SIG-M5 (cell line): ENCODE data around the gene CTNNA2.

Experiments
- DNase-seq: peaks from one replicate; lab custom pipeline; 2025; lab: John Stamatoyannopoulos, UW

The CTNNA2 gene

DNA sequence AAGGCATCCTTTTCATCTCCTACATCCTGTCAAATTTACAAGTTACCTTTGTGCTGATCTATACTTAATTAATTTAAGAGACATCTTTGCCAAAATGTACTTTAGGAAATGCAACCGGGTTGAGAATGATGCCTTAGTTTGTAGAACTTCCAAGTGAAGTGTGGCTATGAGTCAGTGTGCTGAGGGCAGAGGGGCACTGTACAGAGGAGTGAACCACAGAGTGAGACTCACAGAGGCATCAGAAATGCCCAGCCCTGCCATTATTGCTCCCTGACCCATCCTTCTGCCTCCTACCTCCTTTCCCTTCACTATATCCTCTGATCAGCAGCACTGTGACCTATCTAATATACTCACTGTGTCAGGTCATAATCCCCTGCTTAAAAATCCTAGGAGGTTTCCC lies 471.6 kb downstream of the CTNNA2 start:
- DNase-seq: no peak

- no peak for DNase-seq
Observed at GRCh38 chr2:79985145-79985544, 472.3 kb downstream of the CTNNA2 start.

DNA sequence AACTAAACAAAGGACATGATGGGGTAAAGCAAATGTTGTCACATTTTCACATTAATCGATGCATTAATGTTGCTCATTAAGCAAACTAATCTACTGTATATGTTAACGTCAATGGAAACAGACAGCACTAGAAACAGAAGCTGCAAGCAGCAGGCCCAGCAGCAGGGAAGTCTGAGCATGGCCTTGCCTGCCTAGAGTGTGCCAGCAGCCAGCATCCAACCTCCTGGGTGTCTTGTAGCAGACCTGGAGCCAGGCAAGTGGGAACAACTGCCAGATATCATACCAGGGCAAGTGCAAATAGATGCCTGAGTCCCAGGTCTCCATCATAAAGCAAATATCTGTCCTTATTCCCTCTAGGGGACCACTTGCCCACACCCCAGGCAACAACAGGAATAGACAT lies 472.7 kb downstream of the CTNNA2 start:
- no peak for DNase-seq

DNA sequence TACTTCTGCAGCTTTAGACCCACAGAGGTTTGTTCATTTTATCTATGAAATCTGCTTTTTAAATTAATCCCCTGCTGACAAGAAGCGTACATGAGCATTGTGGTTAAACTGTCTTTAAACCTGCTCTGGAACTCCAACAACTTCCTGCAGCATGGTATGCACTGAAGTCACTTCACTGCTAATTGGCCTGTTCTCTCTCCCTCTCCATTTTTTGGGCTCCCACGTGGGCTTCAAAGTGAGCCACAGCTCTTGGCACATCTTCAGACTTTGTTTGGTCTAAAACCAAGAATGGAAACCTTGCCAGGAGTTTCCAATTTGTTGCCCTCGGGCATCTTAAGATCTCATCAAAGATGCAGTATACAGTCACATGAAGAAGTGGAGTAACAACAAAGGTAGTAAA lies 480.3 kb downstream of the CTNNA2 start:
- DNase-seq: no peak

- no peak for DNase-seq
Observed at GRCh38 chr2:79994161-79994560, 481.3 kb downstream of the CTNNA2 start.

DNA sequence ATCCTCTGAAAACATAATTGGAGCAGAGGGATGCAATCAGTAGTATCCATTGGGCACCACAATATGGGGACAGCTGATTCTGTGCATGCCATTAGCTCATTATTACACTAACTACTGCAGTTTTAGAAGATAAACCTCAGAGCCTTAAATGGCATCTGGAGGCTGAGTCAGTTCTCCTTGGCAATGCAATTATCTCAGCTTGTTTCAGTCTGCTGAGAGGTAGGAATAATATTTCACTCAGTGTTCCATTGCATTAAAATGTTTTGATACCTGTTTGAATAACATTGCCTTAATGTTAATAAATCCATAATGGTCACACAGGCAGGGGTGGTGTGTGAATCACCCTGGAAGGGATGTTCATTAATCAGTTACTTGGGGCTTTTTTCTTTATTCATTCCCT lies 482.1 kb downstream of the CTNNA2 start:
- DNase-seq: no peak

DNA sequence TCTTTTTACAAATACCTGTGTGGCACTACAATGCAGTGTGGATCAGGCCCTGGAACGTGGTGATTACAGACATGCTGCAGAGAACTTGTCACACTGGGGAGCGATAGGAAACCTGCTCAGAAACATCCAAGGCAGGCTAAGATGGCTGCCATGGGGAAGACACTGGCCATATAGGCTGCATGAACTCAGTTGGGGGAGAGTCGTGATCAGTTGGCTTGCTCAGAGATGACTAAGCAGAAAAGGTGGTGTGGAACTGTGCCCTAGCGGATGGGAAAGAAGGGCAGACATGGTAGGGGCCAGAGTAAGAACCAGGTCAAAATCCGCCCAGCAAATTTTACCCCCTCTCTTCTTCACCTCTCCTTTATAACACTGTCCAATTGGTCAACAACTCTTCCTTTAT lies 483.9 kb downstream of the CTNNA2 start:
- DNase-seq: no peak

DNA sequence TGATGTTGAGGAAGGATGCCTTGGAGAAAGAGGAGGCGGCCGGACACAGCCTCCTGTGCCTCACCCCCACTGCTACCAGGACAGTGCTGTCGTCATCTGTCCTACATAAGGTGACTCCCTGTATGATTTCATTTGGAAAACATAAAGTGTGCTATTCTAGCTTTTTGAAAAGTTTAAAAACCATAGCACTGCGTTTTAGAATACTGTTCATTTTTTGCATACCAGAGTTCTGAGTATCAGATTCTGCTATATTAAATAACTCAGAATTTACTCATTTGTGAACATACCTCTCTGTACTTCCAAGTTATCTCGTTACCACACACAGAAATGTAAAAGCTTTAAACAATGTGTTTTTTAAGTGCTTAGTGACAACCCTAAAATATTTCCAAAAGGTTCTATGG lies 488.9 kb downstream of the CTNNA2 start:
- no peak for DNase-seq

DNA sequence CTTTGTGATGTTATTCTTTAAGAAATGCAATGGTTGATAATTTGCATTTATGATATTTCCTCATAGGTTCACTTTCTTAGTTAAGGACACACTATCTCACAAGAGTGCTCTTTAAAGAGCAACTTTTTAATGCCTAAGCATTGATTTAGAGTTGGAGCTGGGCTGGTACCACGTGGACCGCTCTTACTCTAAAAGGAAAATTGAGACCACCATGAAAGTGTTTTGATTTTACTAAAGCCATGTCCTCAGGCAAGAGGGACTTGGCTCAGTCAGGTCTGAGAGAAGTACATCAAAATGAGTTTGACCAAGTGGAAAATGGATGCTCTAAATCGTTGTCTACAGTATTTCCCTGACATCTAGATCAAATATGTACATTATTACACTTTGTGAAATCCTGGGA lies 489.3 kb downstream of the CTNNA2 start:
- DNase-seq: no peak

DNA sequence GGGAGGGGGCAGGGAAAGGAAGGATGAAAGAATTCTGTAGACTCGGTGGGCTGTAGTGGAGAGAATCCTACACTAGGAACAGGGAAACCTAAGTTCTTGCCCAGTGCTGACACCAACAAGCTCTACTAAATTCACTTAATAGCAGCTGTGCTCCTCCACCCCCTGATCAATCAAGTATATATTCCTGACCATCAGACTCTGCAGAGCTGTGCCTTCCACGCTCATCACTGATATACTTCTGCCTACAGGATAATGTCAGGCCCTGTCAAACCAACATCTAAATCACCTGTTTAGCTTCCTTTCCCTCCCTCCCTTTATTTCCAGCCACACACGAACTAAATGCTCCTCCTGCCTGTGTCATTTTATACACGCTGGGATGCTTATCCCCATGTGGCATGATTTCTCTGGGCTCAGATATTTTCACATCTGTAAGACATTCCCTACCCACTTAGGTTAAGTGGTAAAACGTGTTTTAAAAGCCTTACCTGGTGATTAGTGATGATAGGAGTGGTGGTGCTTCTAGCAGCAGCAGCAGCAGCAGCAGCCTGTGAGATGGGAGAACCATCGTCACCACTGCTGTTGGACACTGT lies 489.8 kb downstream of the CTNNA2 start:
- no peak for DNase-seq

GRCh38 chr2:80007777-80008503 lies 495.1 kb downstream of the CTNNA2 start:
- no peak for DNase-seq

- DNase-seq: no peak
Observed at GRCh38 chr2:80008596-80008995, 495.7 kb downstream of the CTNNA2 start.

- DNase-seq: no peak
Observed at GRCh38 chr2:80009211-80009610, 496.4 kb downstream of the CTNNA2 start.

GRCh38 chr2:80012061-80012460 lies 499.2 kb downstream of the CTNNA2 start:
- no peak for DNase-seq

DNA sequence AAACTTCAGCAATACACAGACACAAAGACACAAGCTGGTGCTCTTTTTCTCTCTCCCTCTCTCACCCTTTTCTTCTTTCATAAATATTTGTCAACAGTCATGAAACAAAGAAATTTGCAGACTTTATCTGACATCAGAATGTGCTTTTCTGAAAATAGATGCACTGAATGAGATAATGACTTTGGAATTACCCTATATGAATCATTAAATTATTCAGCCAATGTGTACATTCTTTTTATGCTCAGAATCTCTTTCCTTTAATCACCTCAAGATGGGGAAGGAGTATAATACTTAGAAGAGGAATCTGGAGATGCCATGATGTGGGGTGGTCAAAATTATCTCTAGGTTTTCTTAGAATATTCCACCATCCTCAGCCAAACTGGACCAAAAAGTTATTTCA lies 501.8 kb downstream of the CTNNA2 start:
- no peak for DNase-seq

DNA sequence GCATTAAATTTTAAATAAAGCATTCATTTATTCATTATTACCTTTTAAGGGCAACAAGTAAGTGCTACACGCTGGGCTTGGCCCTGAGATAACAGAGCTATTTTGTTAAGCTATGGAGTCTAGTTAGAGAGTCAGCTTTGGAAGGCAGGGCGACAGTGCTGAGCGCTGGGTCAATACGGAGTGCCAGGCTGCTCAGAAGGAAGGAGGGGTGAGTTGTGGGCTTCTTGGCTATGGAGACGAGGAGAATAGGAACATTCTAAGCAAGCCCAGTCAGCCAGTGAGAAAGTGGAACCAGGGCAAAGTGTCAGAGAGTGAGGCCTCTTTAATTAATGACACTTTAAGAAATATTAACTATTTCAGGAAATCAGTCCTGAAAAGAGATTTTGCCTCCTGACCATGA lies 503.3 kb downstream of the CTNNA2 start:
- DNase-seq: no peak

- no peak for DNase-seq
Observed at GRCh38 chr2:80019571-80020460, 507.0 kb downstream of the CTNNA2 start.

DNA sequence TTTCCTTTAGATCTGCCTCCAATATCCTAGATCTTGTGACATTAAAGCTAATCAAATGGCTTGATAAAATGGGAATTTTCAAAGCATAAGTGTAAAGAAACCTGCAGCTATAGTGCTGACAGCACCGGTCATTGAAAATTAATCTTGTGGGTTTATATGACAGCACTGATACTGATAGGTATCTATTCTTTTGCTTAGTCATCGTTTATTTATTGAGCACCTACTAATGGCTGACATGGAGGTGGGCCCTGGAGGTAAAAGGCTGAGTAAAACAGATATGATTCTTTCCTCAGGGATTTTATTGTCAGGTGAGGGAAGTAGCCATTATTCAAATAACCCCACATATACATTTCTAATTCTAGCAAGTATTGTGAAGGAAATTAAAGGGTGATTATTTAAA lies 509.2 kb downstream of the CTNNA2 start:
- no peak for DNase-seq

DNA sequence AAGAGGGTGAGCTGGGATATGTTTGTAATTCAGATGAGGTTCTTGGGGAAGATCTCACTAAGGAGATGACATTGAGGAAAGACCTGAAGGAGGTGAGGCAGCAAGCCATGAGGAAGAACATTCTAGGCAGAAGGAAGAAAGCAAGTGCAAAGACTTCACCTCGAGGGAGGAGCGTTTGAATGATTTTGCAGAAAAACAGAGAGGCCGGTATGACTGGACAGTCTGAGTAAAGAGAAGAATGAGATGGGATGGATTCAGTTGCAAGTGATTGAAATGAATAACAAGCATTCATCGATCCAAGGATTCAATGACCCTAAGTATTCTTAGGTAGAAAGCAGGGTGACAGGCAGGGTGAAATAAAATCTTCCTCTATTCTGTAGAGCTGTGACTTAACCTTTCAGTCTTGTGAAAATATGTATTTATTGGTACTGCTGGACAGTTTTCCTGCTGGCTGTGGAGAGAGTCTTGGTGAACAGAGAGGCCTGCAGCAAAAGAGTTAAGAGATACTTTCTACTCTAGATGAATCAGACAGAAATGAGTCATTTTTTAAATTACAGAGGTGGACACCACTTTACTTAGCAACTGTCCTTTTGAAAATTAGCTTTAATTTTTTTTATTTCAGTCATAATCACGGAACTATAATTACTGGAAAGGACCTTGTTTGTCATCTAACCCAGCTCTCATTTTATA lies 513.3 kb downstream of the CTNNA2 start:
- DNase-seq: no peak

- DNase-seq: no peak
Observed at GRCh38 chr2:80028051-80028450, 515.2 kb downstream of the CTNNA2 start.

- no peak for DNase-seq
Observed at GRCh38 chr2:80028584-80028983, 515.7 kb downstream of the CTNNA2 start.

DNA sequence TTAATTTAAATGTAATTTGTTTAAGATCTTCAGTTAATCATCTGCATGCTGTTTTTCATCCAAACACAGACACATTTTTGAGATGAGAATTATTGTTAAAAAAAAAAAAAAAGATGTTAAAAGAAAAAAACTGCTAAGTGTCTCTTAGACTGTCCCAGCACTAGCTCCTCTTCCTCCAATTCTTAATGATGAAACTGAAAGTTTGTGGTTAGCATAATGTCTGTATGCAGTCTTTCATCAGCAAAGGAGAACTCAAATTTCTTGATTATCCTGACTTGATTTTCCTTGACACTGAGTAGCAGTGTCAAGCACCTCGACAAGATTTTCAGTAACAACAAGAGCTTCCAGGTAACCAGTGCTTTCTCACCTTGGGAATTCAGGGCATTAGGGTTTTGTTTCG lies 517.3 kb downstream of the CTNNA2 start:
- no peak for DNase-seq
